Activated CD4-positive, alpha-beta memory T cell treated with anti-CD3 and anti-CD28 coated beads for 36 hours (primary cell): ENCODE measurements around the gene CBFB. TPM values are rescaled to one million over a fixed set of nuclear protein-coding genes. Genes with fewer than 3 reads are reported as not detected.

Experiments
- CTCF ChIA-PET: fragments of 350-600 bp; sonication (Branson Sonifier 250); formaldehyde crosslinking; loops from one replicate; lab custom pipeline; 2021; ENCODE audit warnings: antibody characterized with exemption, inconsistent platforms; lab: Charles Lee
- POLR2A ChIA-PET: fragments of 350-600 bp; sonication (Branson Sonifier 250); formaldehyde crosslinking; loops from one replicate; lab custom pipeline; 2021; ENCODE audit warnings: antibody characterized with exemption; lab: Charles Lee
- DNase-seq: peaks from one replicate; pipeline ENCODE4 v3.0.0-alpha.2; 2020
- H3K27ac Mint-ChIP-seq: one replicate; pipeline ENCODE4 v1.8.0; 2021; ENCODE audit warnings: mixed read lengths
- H3K27me3 Mint-ChIP-seq: one replicate; pipeline ENCODE4 v1.8.0; 2021; ENCODE audit warnings: mixed read lengths
- H3K36me3 Mint-ChIP-seq: one replicate; pipeline ENCODE4 v1.8.0; 2021; ENCODE audit warnings: mixed read lengths
- H3K4me1 Mint-ChIP-seq: one replicate; pipeline ENCODE4 v1.8.0; 2021; ENCODE audit warnings: low read depth, mixed read lengths
- H3K4me3 Mint-ChIP-seq: one replicate; pipeline ENCODE4 v1.8.0; 2021; ENCODE audit warnings: mild to moderate bottlenecking, mixed read lengths
- H3K9me3 Mint-ChIP-seq: one replicate; pipeline ENCODE4 v1.8.0; 2021; ENCODE audit warnings: mixed read lengths
- intact Hi-C: fragments of 100-400 bp; cut with micrococcal nuclease; formaldehyde crosslinking; loops from one replicate; pipeline ENCODE4 v1.15.1; 2023
- total RNA-seq, 2 experiments: library from RNA; stranded (reverse); gene quantifications; one replicate each; pipeline ENCODE4 v1.2.3, GENCODE V29; 2021

The CBFB gene
- total RNA-seq, 2 experiments from 2014 or later: 155 to 163 TPM

GRCh38 chr16:67077871-67078270, 48.9 kb downstream of the CBFB start:
- H3K4me3 Mint-ChIP-seq: no peak overlapping the region
- H3K9me3 Mint-ChIP-seq: no peaks in the 10 kb centered on the region
- no peaks in the 10 kb centered on the region for H3K4me1 Mint-ChIP-seq
- DNase-seq: no peak
- ChIA-PET CTCF (interaction anchor here (1.4 kb wide), 1 partner anchor 77 kb away, joined by 3 read pairs; no protein-coding TSS in a partner anchor), POLR2A (no interaction called here)
- peaks cover 12% of the 10 kb centered on the region for H3K36me3 Mint-ChIP-seq
- no peaks in the 10 kb centered on the region for H3K27me3 Mint-ChIP-seq
- no peak overlapping the region for H3K27ac Mint-ChIP-seq
- intact Hi-C loops: no loop called here

GRCh38 chr16:67082100-67082499, 53.2 kb downstream of the CBFB start:
- no peaks in the 10 kb centered on the region for H3K27me3 Mint-ChIP-seq
- no peak overlapping the region for H3K27ac Mint-ChIP-seq
- ChIA-PET CTCF (interaction anchor here (1.0 kb wide), 1 partner anchor 21 kb away, joined by 4 read pairs; no protein-coding TSS in a partner anchor), POLR2A (interaction anchor here (0.6 kb wide), 2 partner anchors 101 to 385 kb away, joined by 3 to 6 read pairs; no protein-coding TSS in a partner anchor)
- peaks cover 12% of the 10 kb centered on the region for H3K36me3 Mint-ChIP-seq
- no peaks in the 10 kb centered on the region for H3K9me3 Mint-ChIP-seq
- DNase-seq: no peak
- H3K4me1 Mint-ChIP-seq: peaks cover 3% of the 10 kb centered on the region
- H3K4me3 Mint-ChIP-seq: no peak overlapping the region
- intact Hi-C loops: no loop called here

GRCh38 chr16:67082891-67083290, 53.9 kb downstream of the CBFB start:
- ChIA-PET POLR2A (no interaction called here), CTCF (interaction anchor here (1.0 kb wide), 1 partner anchor 20 kb away, joined by 4 read pairs; no protein-coding TSS in a partner anchor)
- H3K27ac Mint-ChIP-seq: no peak overlapping the region
- peaks cover 3% of the 10 kb centered on the region for H3K4me1 Mint-ChIP-seq
- H3K4me3 Mint-ChIP-seq: no peak overlapping the region
- H3K36me3 Mint-ChIP-seq: peaks cover 11% of the 10 kb centered on the region
- H3K9me3 Mint-ChIP-seq: no peaks in the 10 kb centered on the region
- DNase-seq: no peak
- H3K27me3 Mint-ChIP-seq: no peaks in the 10 kb centered on the region
- intact Hi-C loops: no loop called here

GRCh38 chr16:67084345-67085028, 55.5 kb downstream of the CBFB start:
- POLR2A ChIA-PET: no interaction called here

GRCh38 chr16:67086822-67087221, 57.9 kb downstream of the CBFB start:
- intact Hi-C loops: no loop called here
- Mint-ChIP-seq H3K4me1 (peaks cover 8% of the 10 kb centered on the region), H3K27me3 (no peaks in the 10 kb centered on the region), H3K4me3 (no peak overlapping the region), H3K27ac (no peak overlapping the region), H3K36me3 (peaks cover 7% of the 10 kb centered on the region), H3K9me3 (no peaks in the 10 kb centered on the region)
- ChIA-PET CTCF (interaction anchor here (1.3 to 2.4 kb wide), 2 partner anchors 69 to 341 kb away, joined by 3 to 8 read pairs; no protein-coding TSS in a partner anchor), POLR2A (no interaction called here)
- DNase-seq: no peak

More at GRCh38 chr16:67084345-67085028, 55.5 kb downstream of the CBFB start:
- H3K9me3 Mint-ChIP-seq: no peaks in the 10 kb centered on the region
- no peak overlapping the region for H3K27ac Mint-ChIP-seq
- peaks cover 11% of the 10 kb centered on the region for H3K36me3 Mint-ChIP-seq
- no peak overlapping the region for H3K4me3 Mint-ChIP-seq
- peaks cover 5% of the 10 kb centered on the region for H3K4me1 Mint-ChIP-seq
- no peak for DNase-seq
- CTCF ChIA-PET: no interaction called here
- intact Hi-C loops: no loop called here
- H3K27me3 Mint-ChIP-seq: no peaks in the 10 kb centered on the region

- H3K27me3 Mint-ChIP-seq: no peaks in the 10 kb centered on the region
- no peak overlapping the region for H3K4me3 Mint-ChIP-seq
- CTCF ChIA-PET: interaction anchor here (2.4 kb wide), 1 partner anchor 69 kb away, joined by 8 read pairs; no protein-coding TSS in a partner anchor
- H3K9me3 Mint-ChIP-seq: no peaks in the 10 kb centered on the region
- POLR2A ChIA-PET: no interaction called here
- H3K27ac Mint-ChIP-seq: no peak overlapping the region
- intact Hi-C loops: no loop called here
- peaks cover 10% of the 10 kb centered on the region for H3K36me3 Mint-ChIP-seq
- DNase-seq: no peak
- peaks cover 13% of the 10 kb centered on the region for H3K4me1 Mint-ChIP-seq
These were observed 58.3 kb downstream of the CBFB start for GRCh38 chr16:67087291-67087690.

GRCh38 chr16:67087803-67088202, 58.9 kb downstream of the CBFB start:
- Mint-ChIP-seq H3K9me3 (no peaks in the 10 kb centered on the region), H3K36me3 (peaks cover 10% of the 10 kb centered on the region), H3K4me1 (peaks cover 13% of the 10 kb centered on the region), H3K4me3 (no peak overlapping the region), H3K27ac (no peak overlapping the region), H3K27me3 (no peaks in the 10 kb centered on the region)
- ChIA-PET CTCF (interaction anchor here (2.4 kb wide), 1 partner anchor 70 kb away, joined by 8 read pairs; no protein-coding TSS in a partner anchor), POLR2A (no interaction called here)
- DNase-seq: no peak
- intact Hi-C loops: no loop called here

- intact Hi-C loops: no loop called here
- Mint-ChIP-seq H3K27ac (no peak overlapping the region), H3K27me3 (no peaks in the 10 kb centered on the region), H3K4me1 (peaks cover 13% of the 10 kb centered on the region), H3K4me3 (no peak overlapping the region), H3K9me3 (no peaks in the 10 kb centered on the region), H3K36me3 (peaks cover 13% of the 10 kb centered on the region)
- ChIA-PET CTCF (no interaction called here), POLR2A (no interaction called here)
- no peak for DNase-seq
These were observed 59.6 kb downstream of the CBFB start for GRCh38 chr16:67088551-67088950.

- DNase-seq: no peak
- POLR2A ChIA-PET: no interaction called here
- CTCF ChIA-PET: no interaction called here
- H3K4me3 Mint-ChIP-seq: no peak overlapping the region
- no peaks in the 10 kb centered on the region for H3K27me3 Mint-ChIP-seq
- intact Hi-C loops: no loop called here
- no peak overlapping the region for H3K27ac Mint-ChIP-seq
- no peaks in the 10 kb centered on the region for H3K9me3 Mint-ChIP-seq
- H3K4me1 Mint-ChIP-seq: peaks cover 13% of the 10 kb centered on the region
- peaks cover 16% of the 10 kb centered on the region for H3K36me3 Mint-ChIP-seq
These were observed 60.2 kb downstream of the CBFB start for GRCh38 chr16:67089101-67089500.

GRCh38 chr16:67091906-67092566, 63.1 kb downstream of the CBFB start:
- peaks cover 10% of the 10 kb centered on the region for H3K4me1 Mint-ChIP-seq
- no peak overlapping the region for H3K4me3 Mint-ChIP-seq
- CTCF ChIA-PET: interaction anchor here (0.6 to 1.0 kb wide), 3 partner anchors 11 to 93 kb away, joined by 3 to 6 read pairs (median 4); no protein-coding TSS in a partner anchor
- peak overlapping the region; percentile 69 for H3K27ac Mint-ChIP-seq
- H3K9me3 Mint-ChIP-seq: no peaks in the 10 kb centered on the region
- intact Hi-C loops: no loop called here
- no peak for DNase-seq
- no peaks in the 10 kb centered on the region for H3K27me3 Mint-ChIP-seq
- POLR2A ChIA-PET: no interaction called here
- peaks cover 9% of the 10 kb centered on the region for H3K36me3 Mint-ChIP-seq

- Mint-ChIP-seq H3K27ac (no peak overlapping the region), H3K4me1 (peaks cover 10% of the 10 kb centered on the region), H3K36me3 (peaks cover 9% of the 10 kb centered on the region), H3K4me3 (no peak overlapping the region), H3K27me3 (no peaks in the 10 kb centered on the region), H3K9me3 (no peaks in the 10 kb centered on the region)
- intact Hi-C loops: no loop called here
- POLR2A ChIA-PET: interaction anchor here (0.6 kb wide), 1 partner anchor 81 kb away, joined by 3 read pairs; no protein-coding TSS in a partner anchor
- DNase-seq: no peak
- CTCF ChIA-PET: interaction anchor here (1.1 kb wide), 1 partner anchor 62 kb away, joined by 3 read pairs; no protein-coding TSS in a partner anchor
These were observed 64.3 kb downstream of the CBFB start for GRCh38 chr16:67093098-67093726.

GRCh38 chr16:67098599-67098998, 69.7 kb downstream of the CBFB start:
- CTCF ChIA-PET: interaction anchor here (0.6 to 6.5 kb wide), 3 partner anchors 57 to 83 kb away, joined by 3 to 103 read pairs (median 6); no protein-coding TSS in a partner anchor

More at GRCh38 chr16:67098599-67098998, 69.7 kb downstream of the CBFB start:
- peaks cover 7% of the 10 kb centered on the region for H3K4me1 Mint-ChIP-seq
- POLR2A ChIA-PET: no interaction called here
- H3K36me3 Mint-ChIP-seq: peaks cover 6% of the 10 kb centered on the region
- no peaks in the 10 kb centered on the region for H3K9me3 Mint-ChIP-seq
- H3K27ac Mint-ChIP-seq: no peak overlapping the region
- no peak overlapping the region for H3K4me3 Mint-ChIP-seq
- no peak for DNase-seq
- intact Hi-C loops: no loop called here
- no peaks in the 10 kb centered on the region for H3K27me3 Mint-ChIP-seq
